Astrocyte (in vitro differentiated cells and primary cell): ENCODE measurements around the gene LRRC63.
"Not testable (repeated sequence)": the region's sequence is repeated elsewhere in the genome, so short reads cannot be mapped to it uniquely, and the experiment has no call there.

Source experiments
- CTCF ChIP-seq: IDR thresholded peaks from 2 replicates; pipeline ENCODE4 v1.5.1; 2011; ENCODE audit warnings: low read depth, mild to moderate bottlenecking, inconsistent platforms, low read length, moderate library complexity; ENCODE audit not compliant: insufficient read depth
- EZH2 ChIP-seq: IDR thresholded peaks from 2 replicates; pipeline ENCODE4 v1.6.1; 2012; ENCODE audit warnings: mild to moderate bottlenecking, low read length, inconsistent platforms; ENCODE audit not compliant: insufficient read depth

- TF ChIP-seq CTCF, EZH2: not testable (repeated sequence)
Observed at GRCh38 chr13:46220234-46220633, 8.5 kb downstream of the LRRC63 start.
